GM12875 (cell line): ENCODE data around the gene ANKLE2.
A peak's percentile ranks its signal among the peaks of the same experiment; 100 is the strongest.
"Not testable (repeated sequence)": the region's sequence is repeated elsewhere in the genome, so short reads cannot be mapped to it uniquely, and the experiment has no call there.

Source experiments
- H3K4me3 ChIP-seq: one replicate; pipeline ENCODE4 v1.5.1; 2011; ENCODE audit warnings: low read depth, low read length, control low read depth
- CTCF ChIP-seq: IDR thresholded peaks from 2 replicates; pipeline ENCODE4 v1.5.1; 2011; ENCODE audit warnings: low read depth, mild to moderate bottlenecking, control low read depth, inconsistent platforms, low read length, moderate library complexity, borderline replicate concordance; ENCODE audit not compliant: insufficient read depth

ANKLE2 gene

DNA sequence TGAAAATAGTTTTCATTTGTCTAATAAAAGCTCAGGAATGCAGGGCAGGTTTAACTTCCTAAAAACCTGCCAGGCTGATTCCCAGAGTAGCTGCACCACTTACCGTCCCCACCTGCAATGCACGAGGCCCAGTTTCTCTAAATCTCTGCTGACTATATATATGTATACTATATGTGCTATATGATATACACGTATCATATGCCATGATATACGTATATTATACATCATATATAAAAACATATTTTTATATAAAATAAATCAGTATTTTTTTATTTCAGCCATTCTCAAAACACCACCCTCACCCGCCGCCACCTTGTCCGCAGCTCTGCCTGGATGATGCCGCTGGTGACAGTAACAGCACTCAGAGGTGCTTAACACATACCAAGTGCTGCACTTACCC lies 2.3 kb downstream of the ANKLE2 start:
- TF ChIP-seq CTCF: no peak
- peak overlapping the region; percentile 10 for H3K4me3 ChIP-seq

- not testable (repeated sequence) for H3K4me3 ChIP-seq
Observed at GRCh38 chr12:132758825-132759224, 2.8 kb downstream of the ANKLE2 start.

DNA sequence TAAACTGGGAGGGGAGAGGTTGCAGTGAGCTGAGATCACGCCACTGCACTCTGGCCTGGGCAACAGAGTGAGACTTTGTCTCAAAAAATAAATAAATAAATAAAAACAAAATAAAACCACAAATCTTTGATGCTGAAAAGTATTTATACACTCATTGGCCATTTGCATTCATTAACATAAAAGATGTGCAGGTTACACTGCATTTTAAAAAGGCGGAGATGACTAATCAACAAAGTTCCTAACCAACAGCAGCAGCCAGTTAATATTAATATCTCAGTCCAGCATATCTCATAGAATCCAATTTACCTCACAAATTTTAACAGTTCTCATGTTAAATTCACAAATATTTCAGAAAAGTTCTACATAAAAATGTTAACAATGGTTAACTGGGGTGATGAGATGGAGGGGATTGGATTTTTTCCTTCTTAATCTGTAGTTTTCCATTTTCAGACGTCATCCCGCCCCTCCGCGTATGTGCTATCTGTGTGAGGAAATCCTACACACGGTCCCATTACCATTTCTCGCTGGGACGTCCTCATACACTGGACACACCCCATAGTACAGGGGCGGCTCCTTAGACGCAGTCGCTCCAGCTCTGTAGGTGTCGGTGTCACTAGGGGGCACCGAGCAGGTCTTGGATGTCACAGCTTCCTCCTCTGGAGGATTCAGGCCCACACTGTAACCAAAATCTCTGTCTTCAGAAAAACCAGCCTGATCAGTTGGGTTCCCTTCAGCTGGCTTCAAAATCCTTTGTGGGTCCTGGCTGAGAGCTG lies 7.3 kb downstream of the ANKLE2 start:
- TF ChIP-seq CTCF: no peak
- H3K4me3 ChIP-seq: no peak overlapping the region

DNA sequence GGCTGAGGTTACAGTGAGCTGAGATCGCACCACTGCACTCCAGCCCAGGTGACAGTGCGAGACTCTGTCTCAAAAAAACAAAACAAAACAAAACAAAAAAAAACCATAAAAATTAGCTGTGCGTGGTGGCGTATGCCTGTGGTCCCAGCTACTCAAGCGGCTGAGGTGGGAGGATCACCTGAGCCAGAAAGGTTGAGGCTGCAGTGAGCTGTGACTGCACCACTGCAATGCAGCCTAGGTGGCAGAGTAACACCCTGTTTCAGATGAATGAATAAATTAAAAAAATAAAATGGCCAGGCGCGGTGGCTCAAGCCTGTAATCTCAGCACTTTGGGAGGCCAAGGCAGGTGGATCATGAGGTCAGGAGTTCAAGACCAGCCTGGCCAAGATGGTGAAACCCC lies 8.0 kb downstream of the ANKLE2 start:
- not testable (repeated sequence) for H3K4me3 ChIP-seq

DNA sequence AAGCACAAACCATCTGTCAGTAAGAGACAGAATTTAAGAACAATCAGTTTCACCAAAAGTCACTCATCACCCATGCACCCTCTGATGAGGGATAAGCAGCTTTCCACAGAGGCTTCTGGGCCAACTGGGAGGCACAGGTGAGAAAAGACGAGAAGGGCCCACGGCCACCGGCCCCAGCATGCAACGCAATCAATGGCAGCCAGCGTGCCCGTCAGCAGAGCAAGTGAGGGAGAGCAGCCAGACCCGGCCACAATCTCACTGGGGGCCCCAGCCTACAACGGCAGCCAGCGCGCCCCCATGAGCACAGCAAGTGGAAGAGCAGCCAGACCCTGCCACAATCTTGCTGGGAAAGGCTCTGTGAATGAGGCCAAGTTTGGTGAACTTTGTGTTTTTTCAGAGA lies 13.3 kb downstream of the ANKLE2 start:
- no peak overlapping the region for H3K4me3 ChIP-seq
- TF ChIP-seq CTCF: no peak

DNA sequence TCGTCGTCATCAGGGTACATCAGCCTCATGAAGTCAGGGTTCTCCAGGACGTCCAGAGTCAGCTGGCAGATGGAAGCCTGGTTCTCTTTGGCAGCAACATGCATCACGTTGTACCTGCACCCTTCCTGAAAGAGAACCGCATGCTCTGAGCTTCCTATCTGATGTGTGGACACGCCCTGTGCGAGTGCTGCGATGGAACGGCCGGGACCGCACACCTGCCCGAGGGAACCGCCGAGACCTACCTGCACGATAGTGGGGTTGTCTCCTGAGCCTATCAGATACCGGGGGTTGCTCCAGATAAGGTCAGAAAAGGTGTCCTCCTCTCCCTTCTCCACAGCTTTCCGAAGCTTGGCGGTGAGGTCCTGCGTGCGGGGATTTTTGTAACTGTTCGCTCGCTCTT lies 13.7 kb downstream of the ANKLE2 start:
- H3K4me3 ChIP-seq: no peak overlapping the region
- no peak for TF ChIP-seq CTCF

DNA sequence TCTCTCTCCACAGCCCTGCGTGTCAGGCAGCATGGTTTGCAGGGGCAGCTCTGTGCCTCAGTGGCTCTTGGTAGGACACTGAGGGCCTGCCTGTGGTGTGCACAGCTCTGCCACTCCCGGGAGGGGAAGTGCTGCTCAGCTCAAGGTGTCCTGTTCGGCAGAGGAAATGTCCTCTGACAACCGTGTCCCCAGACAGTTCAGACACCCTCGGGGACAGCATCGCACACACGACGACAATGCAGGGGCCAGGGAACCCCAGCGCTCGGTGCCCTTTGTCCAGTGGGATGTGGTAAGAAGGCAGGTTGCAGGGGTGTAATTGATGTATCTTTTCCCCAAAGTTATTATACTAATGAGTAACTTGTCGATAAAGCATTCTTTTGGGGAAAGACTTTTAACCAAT lies 14.2 kb downstream of the ANKLE2 start:
- TF ChIP-seq CTCF: no peak
- H3K4me3 ChIP-seq: no peak overlapping the region

- TF ChIP-seq CTCF: no peak
- H3K4me3 ChIP-seq: no peak overlapping the region
Observed at GRCh38 chr12:132746613-132747012, 15.0 kb downstream of the ANKLE2 start.
